Activated CD8-positive, alpha-beta memory T cell treated with anti-CD3 and anti-CD28 coated beads for 48 hours (primary cell): Measurements from ENCODE around the gene SLC22A4.
A peak's percentile ranks its signal among the peaks of the same experiment; 100 is the strongest.

ENCODE experiments used
- DNase-seq, 3 experiments: peaks; one replicate each; pipeline ENCODE4 v3.0.0-alpha.2; 2020; ENCODE audit warnings: low read depth in 2 of 3, low spot score in 2 of 3

SLC22A4 gene

GRCh38 chr5:132370971-132371602, 76.9 kb downstream of the SLC22A4 start:
- DNase-seq: no peak

DNA sequence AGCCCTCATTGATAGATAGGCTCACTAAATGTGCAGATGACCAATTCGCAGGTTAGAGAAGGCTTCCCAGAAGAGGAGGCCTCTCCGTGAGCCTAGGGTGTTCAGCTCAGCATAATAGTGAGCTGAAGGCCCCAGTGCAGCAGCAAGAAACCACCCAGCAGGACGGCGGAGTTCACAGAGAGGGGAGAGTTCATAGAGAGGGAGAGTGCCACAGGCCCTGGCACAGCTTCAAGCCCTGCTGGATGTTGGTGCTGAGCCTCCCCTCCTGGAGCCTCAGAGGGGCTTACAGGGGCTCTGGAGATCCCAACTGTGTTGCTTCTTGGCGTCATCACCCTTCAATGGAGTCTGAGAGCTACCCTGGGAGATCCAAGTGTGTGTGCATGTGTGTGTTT, 77.4 kb downstream of the SLC22A4 start:
- DNase-seq: no peak

DNA sequence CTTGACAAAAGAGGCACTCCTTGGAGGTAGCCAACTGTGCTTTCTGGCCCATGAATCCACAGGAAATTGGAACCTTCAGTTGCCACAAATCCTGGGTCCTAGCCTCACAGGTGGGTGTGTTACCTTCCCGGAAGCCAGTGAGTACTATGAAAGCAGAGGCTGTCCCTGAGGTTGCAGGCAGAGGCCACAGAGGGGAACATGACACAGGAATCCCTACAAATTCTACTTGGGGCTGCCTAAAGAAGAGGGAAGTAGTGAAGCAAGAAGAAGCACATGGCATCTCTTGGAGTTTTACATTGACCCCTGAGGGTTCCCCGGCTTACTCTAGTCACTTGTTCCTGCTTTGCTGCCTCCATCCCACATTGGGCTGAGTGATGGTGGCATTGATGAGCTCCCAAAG, 77.9 kb downstream of the SLC22A4 start:
- no peak for DNase-seq

DNA sequence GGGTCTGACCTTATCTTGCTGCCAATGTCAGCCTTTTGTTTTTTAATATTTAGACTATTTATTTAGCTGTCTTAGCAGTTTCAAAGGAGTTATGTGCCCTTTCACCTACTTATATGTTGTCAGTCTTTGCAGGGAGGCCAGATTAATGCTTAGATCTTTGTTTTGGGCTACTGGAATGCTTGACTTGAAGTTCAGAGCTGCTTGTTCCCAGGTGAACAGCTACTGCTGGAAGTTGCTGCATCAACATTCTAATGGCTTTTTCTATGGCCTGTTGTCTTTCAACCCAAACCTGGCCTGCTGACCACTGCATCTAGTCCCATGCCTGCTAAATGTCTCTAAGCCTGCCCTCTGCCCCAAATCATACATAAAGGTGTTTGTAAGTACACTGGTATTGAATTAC, 78.3 kb downstream of the SLC22A4 start:
- no peak for DNase-seq

DNA sequence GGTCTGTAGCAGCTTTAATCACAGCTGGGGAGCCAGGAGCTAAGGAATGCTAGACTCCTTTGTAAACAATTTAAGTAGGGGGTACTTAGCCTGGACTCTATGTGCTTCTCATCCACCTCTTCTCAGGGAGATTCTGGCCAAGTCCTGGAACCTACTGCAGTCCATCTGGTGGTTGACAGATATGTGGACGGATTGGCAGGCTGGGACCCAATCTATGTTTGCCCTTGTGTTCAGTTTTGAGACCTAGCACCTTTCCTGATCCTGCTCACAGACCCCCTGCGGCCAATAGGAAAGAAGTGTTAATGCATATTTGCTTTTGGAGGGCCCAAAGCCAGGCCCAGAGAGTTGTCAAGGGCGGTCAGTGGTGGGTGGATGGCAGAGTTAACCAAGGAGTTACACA, 81.8 kb downstream of the SLC22A4 start:
- no peak for DNase-seq

DNA sequence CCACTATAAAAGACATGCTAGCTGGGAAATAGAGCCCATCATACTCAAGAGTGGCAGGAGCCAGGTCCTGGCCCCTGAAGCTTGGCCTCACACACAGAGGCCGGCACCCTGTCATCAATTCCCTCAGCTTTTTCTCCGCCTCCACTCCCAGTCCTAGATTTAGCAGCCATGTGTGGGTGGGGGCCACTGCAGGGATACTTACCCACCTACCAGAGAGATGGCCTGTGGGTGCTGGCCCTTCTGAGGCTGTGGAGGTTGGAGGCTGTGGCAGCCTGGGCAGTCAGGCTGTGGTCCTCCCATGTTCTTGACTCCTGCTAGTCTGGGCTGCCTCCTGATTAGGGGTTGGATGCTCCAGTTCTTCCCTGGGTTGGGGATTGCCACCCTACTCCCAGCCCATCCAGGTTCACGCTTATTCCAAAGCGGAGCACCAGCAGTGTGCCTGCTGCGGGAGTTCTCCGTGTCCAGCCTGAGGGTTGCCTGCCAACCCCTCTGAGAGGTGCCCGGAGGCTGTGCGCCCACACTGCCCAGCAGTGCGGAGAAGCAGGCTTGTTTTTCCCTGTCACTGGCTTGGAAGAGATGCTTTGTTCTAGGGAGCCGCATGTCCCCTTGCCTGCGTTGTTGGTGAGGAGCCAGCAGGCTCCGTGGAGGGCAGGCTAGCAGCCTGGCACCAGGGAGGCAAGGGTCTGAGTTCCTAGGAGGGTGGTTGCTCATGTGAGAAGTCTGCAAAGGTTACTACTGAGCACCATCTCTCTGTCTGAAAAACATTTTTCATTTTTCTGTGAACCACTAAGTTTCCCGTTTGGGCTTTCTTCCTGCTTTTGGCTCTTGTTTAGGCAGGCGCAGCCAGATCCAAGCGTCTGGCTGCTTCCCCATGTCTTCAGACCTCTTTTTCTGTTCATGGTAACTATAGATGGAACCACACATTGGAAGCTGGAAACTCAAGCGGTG, 82.8 kb downstream of the SLC22A4 start:
- no peak for DNase-seq

GRCh38 chr5:132377738-132378137, 83.5 kb downstream of the SLC22A4 start:
- DNase-seq: no peak

DNA sequence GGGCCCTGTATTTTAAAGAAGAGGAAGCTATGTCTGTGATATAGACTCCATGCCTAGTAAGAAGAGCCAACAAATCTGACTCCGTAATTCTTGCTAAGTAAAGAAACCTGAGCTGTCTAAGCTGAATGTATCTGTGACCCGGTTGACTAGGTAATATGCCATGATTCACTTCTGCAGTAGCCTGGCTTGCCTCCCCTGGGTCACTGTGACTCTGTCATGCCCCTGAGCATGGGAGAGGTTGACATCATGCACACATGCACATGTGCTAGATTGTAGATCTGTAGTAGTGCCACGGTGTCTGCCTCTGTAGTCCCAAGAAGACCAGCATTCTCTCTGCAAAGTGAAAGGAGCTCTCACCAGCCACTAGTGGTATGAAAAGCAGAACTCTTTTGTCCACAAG, 84.4 kb downstream of the SLC22A4 start:
- DNase-seq: no peak

- no peak for DNase-seq
Observed at GRCh38 chr5:132380047-132380446, 85.9 kb downstream of the SLC22A4 start.

- DNase-seq: no peak
Observed at GRCh38 chr5:132380741-132381140, 86.5 kb downstream of the SLC22A4 start.

DNA sequence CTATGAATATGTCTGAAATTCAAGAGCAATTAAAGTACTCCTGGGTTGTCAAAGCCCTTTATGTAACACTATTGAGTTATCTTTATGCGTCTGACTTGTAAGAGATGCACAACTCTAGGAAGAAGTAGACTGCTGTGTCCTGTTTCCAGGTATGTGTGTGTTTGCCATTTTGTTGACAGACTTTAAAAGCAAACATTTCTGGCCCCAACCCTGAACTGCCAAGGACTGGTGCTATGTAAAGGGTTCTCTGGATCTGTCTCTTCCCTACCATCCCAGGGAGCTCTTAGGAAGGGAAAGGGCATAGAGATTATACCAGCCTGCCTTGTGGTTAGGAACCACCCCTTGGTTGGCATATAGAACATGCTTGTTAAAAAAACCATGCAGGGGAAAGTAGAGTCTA, 87.4 kb downstream of the SLC22A4 start:
- DNase-seq: no peak

DNA sequence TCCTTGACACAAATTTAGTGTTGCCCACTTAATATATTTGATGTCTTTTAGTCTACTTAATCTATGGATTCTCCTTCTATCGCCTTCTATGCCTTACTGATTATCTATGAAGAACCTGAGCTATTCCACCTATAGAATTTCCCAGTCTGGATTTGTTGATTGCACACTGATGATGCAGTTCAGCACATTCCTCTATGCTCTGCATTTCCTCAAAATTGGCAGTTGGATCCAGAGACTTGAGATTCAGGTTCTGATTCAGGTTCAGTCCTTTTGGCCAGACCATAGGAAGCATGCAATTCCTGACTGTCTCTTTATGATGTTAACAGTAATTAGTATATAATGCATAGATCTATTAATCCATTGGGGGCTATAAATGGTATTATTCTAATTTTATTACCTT, 89.1 kb downstream of the SLC22A4 start:
- no peak for DNase-seq

- DNase-seq: no peak
Observed at GRCh38 chr5:132383984-132384383, 89.8 kb downstream of the SLC22A4 start.

DNA sequence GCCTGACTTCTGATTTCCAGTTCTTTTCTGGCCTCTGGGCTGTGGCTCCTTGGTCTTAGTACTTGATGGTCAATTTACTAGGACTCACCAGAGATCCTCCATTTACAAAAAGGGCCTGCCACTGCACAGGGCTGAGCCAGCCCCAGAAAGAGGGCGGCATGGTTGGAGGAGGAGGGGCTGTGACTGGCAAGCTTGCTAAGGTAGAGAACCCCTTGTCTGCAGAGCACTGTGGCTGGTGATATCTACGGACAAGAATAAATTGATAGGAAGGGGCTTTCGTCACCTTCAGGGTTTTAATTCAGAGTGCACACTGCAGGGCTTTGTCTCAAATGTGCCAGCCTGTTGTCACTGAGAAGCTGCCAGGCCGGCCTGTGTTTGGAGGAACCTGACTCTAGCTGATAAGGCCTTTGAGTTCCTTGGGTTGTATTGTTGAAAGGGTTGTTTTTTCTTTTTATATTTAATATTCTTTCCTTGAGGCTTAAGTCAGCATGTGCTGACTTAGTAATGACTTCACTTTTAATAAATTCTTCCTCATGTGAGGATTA, 90.4 kb downstream of the SLC22A4 start:
- no peak for DNase-seq

- no peak for DNase-seq
Observed at GRCh38 chr5:132385326-132386105, 91.3 kb downstream of the SLC22A4 start.

- DNase-seq: peak in 2 of 3 experiments; percentile 34 to 47
Observed at GRCh38 chr5:132386644-132387286, 92.6 kb downstream of the SLC22A4 start.

DNA sequence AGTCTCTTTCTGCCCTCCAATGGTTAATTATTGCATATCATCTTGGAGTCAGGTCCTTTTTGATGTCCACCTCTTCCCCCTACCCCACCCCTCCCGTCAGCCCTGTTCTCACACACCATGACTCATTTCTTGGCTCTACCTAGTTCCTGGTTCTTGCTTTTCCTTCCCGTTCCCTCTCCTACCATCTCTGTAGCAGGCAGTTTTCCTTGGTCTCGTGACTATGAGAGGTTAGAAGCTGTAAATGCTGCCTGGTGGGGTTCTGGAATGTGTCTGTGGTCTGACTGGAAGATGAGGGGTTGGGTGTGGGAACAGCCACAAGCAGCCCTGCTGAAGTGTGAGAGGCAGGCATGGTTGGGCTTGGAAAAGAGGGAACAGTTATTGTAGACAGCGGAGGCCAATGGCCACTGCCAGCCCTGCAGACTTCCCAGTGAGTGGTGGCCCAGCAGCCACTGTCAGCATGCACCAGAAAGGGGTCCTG, 93.5 kb downstream of the SLC22A4 start:
- DNase-seq: no peak

DNA sequence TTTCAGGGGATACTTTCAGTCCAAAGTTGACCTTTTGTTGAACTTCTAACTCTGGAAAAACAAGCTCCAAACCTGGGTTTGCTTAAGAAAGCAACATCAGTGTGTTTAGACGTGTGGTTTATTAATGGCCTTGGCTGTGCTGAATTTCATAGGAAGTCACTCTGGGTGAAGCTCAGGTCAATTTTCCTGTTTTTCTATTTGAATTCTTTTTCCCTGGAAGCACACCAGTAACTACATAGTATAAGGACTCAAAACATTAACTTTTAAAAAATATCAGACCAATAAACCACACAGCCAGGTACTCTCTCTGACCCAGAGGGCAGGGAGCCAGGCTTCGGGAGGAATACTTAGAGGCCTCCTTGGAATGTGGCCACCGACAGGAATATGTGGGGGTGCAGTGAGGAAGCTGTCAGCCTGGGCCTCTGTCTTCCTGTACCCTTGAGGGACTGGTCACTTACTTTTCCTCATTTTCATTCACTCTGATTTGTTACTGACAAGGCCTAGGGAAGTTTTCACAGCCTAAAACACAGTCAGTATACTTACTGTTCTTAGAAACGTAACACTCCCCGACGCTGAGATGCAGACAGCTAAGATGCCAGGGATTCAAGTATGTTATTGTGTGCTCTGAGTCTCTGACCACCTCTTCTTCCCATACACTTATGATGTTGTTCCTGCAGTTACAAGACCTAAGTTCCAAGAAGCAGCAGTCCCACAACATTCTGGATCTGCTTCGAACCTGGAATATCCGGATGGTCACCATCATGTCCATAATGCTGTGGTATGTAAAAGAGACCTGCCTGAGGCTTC, 94.3 kb downstream of the SLC22A4 start:
- no peak for DNase-seq

GRCh38 chr5:132389051-132389331, 94.8 kb downstream of the SLC22A4 start:
- DNase-seq: no peak

GRCh38 chr5:132389585-132390286, 95.5 kb downstream of the SLC22A4 start:
- DNase-seq: no peak
